Cerebellar nuclear complex (tissue), 1 donor: Measurements from ENCODE around the gene GALNT10.

ENCODE experiments used
- DNase-seq, 2 experiments: peaks; one replicate each; lab custom pipeline; 2025; lab: John Stamatoyannopoulos, UW

The GALNT10 gene

DNA sequence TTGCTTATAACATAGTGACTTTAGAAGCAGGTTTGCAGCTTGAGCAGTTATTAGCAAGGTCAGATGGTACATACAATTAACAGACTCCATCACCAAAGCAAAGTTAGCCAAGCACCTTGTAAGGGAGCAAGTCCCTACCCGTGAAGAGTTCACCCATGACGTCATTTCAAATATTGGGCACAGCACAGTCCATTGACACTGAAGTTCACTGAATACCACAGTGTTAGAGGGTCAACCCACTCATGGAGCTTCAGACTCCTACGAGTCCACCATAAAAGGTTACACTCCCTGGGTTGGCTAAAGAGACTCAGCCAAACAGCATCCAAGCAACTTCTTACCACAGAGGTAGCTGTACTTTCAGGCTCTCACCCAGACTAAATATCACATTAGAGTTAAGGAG is 77.5 kb downstream of the GALNT10 start:
- no peak for DNase-seq

GRCh38 chr5:154269414-154269813 is 78.9 kb downstream of the GALNT10 start:
- DNase-seq, result no peak

GRCh38 chr5:154271466-154271865 is 80.9 kb downstream of the GALNT10 start:
- no peak for DNase-seq

- no peak for DNase-seq
These were observed 81.5 kb downstream of the GALNT10 start for GRCh38 chr5:154271936-154272514.

GRCh38 chr5:154273028-154273617 is 82.6 kb downstream of the GALNT10 start:
- no peak for DNase-seq

GRCh38 chr5:154273963-154274827 is 83.7 kb downstream of the GALNT10 start:
- no peak for DNase-seq

DNA sequence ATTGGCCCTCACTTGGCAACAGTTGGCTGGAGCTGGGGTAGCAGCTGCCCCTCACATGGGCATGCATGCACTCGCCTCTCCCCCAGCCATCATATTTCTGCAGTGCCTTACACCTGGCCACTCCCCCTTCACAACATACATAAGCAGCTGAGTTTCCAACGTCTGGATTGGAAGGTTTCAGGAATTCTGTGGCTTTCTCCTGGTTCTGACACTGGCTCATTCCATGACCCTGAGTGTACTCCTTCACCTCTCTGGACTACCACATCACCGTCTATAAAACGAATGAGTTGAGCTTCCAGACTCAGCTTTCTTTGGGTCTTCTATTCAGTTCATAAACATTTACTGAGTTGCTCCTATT is 84.3 kb downstream of the GALNT10 start:
- DNase-seq, result no peak

DNA sequence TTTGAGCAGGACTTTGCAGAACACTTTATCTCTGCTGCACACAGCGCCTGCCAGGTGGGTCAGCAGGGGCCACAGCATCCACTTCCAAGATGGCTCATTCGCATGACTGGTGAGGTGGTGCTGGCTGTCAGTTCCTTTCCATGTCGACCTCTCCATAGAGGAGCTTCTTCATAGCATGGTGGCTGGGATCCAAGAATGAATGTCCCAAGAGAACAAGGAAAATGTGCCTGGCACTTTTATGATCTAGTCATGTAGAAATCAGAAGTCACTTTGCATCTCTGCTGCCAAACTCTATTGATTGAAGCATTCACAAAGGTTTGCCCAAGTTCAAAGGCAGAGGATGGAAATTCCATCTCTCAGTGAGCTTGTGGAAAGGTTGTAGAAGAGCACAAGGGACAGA is 85.0 kb downstream of the GALNT10 start:
- DNase-seq, result no peak

GRCh38 chr5:154276261-154276972 is 85.9 kb downstream of the GALNT10 start:
- no peak for DNase-seq

DNA sequence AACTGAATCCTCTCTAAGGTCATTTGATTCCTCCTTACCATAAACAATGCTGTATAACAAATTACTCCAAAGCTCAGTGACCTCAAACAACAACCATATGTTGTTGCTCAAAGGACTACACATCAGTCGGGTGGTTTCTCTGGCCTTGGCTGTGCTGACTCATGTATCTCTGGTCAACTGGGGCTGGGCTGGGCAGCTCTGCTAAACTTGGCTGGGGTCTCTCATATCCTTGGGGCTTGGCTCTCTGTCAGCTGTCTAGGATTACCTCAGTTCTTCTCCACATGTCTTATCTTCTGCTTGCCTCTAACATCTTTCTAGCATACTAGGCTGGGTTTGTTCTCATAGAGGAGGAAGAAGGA is 86.4 kb downstream of the GALNT10 start:
- DNase-seq, result no peak

DNA sequence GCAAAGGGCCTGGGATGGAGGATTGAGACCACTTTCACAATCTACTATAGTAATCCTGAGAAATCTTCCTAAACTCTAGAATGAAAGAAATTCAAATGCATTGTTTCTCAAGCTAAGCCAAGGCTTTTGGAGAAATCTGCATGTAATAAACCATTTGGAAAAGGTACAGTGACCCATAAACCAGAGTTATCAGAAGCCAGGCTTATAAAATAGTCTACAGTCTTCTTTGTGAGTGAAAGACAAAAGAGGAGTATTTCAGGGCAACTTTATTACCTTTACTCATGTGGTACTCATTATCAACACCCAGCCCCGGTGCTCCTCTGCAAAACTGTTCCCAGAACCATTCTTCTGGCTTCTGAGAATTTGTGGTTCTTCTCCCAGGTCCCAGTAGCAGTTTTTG is 87.0 kb downstream of the GALNT10 start:
- DNase-seq, result no peak

DNA sequence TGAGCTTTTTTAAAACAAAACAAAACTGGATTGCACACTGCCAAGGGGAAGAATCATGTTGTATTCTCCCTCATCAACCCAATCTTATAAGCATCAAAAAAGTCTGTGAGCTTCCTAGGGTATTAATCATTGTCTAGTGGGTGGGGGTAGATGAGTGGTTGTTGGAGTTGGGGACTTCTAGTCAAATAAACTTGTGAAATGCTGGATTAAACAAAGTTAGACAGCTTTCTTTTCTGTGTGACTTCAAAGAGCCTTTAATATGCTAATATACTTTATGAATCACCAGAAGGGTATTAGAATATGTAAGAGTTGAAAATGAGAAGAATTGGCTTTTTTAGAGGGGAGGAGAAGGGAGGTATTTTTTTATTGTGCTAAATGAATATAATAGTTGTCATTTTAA is 87.7 kb downstream of the GALNT10 start:
- no peak for DNase-seq

DNA sequence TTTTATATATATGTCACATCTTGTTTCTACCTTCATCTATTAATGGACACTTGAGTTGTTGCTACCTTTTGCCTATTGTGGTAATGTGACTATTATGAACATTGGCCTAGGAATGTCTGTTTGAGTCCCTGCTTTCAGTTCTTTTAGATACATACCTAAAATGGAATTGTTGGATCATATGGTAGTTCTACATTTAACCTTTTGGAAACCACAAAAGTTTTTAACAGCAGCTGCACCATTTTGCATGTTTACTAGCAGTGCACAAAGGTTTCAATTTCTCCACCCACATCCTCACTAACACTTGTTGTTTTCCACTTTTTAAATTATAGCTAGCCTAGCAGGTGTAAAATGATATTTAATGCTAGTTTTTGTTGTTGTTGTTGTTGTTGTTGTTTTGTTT is 88.4 kb downstream of the GALNT10 start:
- no peak for DNase-seq

DNA sequence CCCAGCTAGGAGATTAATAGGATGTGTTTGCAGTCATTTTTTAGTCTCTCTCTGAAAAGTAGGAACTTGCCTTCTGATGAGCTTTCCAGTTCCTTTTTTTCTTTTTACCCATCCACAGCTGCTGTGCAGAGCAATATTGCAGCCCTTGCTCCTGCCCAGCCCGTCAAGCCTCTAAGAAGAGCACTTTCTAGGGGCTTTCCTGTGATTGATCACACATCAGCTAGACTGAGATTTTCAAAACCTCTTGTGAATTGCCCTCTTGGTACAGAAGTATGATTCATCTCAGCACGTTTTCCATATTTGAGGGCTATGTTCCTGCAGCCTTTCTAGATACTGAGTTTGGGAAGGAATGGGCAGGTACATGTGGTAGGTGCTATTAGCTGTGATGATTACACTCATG is 93.9 kb downstream of the GALNT10 start:
- DNase-seq, result no peak

DNA sequence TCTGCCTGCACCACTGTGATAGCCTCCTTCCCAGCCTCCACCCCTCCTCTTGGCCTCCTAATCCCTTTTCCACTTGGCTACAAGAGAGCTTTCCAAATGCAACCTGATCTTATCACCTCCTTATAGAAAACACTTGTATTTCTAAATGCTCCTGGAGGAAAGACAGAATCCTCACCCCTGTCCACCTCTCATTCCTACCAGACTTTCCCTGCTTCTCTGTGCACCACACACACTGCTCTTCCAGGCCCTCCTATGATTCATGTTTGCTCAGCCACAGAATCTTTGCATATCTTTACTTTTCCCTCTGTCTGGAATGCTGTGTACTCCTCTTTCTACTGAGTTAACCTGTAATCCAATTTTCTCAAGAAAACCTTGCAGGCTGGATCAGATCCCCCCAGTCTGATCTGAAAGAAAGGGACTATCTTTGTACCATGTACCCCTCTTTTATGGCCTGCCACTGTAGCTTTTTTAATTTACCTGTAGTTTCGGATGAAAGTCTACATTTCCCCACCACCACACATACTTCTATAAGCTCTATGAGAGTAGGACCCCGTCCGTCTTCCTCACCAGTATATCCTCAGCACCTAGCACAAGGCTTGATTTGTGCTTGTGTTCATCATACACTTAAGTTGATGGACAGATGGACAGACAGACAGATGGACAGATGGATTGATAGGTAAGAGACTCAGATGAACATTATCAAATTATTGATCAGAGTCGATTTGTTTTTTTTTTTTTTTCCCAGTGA is 95.3 kb downstream of the GALNT10 start:
- no peak for DNase-seq

GRCh38 chr5:154286557-154286956 is 96.0 kb downstream of the GALNT10 start:
- no peak for DNase-seq

DNA sequence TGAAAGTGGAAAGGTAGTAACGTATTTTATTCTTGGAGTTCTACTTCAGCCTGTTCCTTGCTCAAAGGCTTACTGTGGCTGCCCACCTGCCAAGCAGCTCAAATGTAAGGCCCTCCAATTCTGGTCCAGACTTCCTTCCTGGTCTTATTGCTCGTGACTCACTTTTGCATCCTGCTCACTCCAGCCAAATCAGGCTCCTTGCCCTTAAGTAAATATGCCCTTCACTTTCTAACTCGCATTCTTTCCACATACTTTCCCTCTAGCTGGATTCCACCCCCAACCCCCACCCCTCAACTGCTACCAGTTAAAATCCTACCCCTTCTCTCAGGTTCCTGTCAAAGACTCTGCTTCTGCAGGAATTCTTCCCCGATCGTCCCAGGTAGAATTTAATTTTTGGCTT is 96.6 kb downstream of the GALNT10 start:
- no peak for DNase-seq

DNA sequence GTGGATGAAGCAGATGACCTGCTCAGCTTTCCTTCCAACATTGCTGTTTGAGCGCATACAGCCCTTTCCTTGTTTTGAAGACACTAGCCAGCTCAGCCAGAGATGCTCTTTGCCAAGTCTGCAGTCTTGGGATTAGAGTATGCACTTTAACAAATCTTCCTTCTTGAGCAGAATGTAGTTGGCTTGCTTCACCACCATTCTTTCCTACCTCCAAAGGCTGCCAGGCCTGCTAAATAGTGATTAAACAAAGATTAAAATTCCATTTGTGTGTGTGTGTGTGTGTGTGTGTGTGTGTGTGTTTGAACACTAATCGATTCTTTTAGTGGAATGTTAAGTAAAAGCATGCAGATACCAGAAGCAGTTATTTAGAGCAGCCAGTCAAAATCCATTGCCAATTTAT is 97.6 kb downstream of the GALNT10 start:
- DNase-seq, result no peak

DNA sequence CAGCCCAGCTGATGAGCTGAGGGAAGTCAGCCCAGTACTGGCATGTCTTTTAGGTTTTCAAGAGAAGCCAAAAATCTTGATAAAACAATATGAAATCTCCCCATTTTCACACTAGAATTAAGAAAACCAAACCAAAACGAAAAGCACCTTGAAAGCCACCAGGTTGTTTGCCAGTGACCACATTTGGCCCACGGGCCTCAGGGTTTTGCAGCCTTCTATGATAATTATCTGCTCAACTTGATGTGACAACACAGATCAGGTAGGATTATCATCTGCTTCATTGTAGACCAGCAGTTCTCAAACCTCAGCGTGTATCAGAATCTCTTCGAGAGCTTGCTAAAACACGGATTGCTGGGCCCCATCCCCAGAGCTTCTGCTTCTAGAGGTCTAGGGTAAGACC is 101.4 kb downstream of the GALNT10 start:
- DNase-seq, result no peak

DNA sequence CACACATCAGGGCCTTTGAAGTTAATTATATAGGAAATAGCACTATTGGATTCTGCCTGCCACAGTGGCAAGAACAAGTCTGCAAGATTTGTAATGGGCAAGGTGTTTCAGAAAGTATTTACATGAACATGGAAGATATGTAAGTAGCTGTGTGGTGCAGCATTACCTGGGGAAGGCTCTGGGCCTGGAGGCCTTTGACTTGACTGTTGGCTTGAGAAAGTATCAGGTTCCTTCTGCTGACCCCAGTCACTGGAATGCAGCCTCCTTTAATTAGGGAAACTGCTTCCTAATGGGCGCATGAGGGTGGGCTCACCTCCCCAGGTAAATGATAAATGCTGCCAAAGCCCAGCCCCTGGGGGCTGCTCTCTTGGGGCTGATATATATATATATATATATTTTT is 102.7 kb downstream of the GALNT10 start:
- no peak for DNase-seq

DNA sequence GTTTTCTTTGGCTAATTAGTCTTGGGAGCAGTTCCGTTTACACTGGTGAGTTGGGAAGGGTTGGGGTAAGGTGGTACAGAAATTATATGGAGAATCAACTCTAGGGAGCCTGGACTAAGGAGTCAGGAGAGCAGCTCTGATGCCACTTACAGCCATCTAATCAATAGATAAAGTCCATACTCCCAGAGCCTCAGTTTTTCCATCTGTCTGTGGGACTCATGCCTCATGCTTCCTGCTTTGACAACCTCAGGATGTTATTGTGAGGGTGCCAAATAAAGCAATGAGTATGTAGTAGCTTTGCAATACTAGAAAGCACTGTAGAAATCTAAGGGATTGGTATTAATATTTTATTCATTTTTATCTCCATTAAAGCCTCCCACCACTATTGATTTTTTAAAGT is 105.0 kb downstream of the GALNT10 start:
- DNase-seq, result no peak

DNA sequence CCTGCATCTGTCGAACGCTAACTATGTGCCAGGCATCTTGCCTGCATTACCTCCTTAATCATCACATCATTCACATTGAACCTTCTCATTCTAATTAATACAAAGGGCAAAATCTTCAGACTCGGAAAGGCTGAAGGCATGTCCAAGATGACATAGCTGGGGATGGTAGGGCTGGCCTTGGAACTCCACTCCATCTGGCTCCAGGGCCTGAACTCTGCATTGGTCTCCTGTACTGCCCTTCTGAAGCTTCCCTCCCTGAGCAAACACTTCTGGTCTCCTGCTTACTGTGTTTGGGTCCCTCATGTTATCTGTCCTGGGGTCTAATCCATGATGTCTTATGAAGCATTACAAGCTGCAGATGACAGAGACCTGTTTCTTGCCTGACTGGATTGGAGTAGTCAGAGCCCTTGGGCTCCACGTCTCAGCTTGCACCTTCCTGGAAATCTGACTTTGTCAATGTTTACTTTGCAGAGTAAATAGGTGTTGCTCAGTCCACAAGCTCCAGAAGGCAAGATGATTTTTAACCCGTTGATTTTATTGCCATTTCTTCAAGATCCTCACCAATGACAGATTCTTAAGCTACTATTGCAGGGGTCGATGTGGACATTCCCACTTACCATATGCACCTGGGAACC is 106.1 kb downstream of the GALNT10 start:
- no peak for DNase-seq
